Bronchial epithelial cell (primary cell): ENCODE measurements around the gene CROT. TPM values are rescaled to one million over a fixed set of nuclear protein-coding genes. Genes with fewer than 3 reads are reported as not detected.
A peak's percentile ranks its signal among the peaks of the same experiment; 100 is the strongest.
"Not testable (repeated sequence)": the region's sequence is repeated elsewhere in the genome, so short reads cannot be mapped to it uniquely, and the experiment has no call there.

Experiments used
- DNase-seq: peaks from one replicate; pipeline ENCODE4 v3.0.0-alpha.2; 2010; ENCODE audit warnings: low read depth
- FAIRE-seq: peaks from 2 replicates; lab custom pipeline; 2011; peaks lifted over from hg19 to GRCh38; lab: Jason Lieb, UNC
- H3K27me3 ChIP-seq: 2 replicates; pipeline ENCODE4 v1.5.1; 2011; ENCODE audit warnings: low read length; ENCODE audit not compliant: control insufficient read depth, insufficient read depth
- H3K36me3 ChIP-seq: 2 replicates; pipeline ENCODE4 v1.5.1; 2011; ENCODE audit warnings: low read length; ENCODE audit not compliant: control insufficient read depth, insufficient read depth
- H3K4me3 ChIP-seq: 2 replicates; pipeline ENCODE4 v1.5.1; 2011; ENCODE audit warnings: mild to moderate bottlenecking, low read depth, low read length, control low read depth
- CTCF ChIP-seq: IDR thresholded peaks from 2 replicates; pipeline ENCODE4 v1.5.1; 2011; ENCODE audit warnings: mild to moderate bottlenecking, moderate library complexity, low read length, control low read depth, inconsistent platforms; ENCODE audit not compliant: insufficient read depth, severe bottlenecking
- total RNA-seq: library from RNA; depleted of rRNA; stranded (reverse); fragments of >200 nt; gene quantifications from 2 replicates; pipeline ENCODE4 v1.2.1, GENCODE V29; 2014

Gene CROT
- total RNA-seq, 1 donor from 2014 or later: 12.9 TPM

DNA sequence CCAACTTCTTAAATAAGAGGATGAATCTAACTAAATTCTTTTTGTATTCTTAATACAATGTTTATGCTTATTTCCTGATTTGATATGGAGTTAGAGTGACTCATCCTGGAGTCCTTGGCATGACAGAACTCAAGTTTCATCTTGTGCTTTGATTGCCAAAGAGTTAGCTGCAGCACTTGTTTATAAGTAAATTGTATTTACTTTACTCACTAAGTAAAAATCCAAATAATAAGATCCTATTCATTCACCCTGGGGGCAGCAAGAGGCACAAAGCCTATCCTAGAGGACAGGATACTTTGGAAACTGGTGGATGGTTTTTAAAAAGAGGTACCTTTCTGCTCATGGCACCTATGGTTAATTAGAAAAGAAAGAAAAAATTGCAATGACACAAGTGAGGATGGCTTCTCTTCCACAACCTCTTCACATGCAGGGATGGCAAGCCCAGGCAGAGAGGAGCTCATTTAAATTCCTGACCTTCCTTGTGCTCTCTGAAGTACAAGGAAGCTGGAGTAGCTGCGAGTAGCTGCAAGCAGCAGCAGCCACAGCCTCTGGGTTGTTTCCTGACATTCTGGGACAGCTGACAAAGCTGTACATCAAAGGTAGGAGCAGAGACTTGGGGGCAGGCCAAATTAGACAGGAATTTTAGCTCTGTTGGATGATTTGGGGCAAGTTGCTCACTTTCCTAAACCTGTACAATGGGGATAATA, 28.5 kb upstream of the CROT start:
- no peak overlapping the region for H3K4me3 ChIP-seq
- no peaks in the 10 kb centered on the region for H3K27me3 ChIP-seq
- no peaks in the 10 kb centered on the region for H3K36me3 ChIP-seq
- TF ChIP-seq CTCF: no peak
- FAIRE-seq: no peak
- peak; percentile 98 for DNase-seq

DNA sequence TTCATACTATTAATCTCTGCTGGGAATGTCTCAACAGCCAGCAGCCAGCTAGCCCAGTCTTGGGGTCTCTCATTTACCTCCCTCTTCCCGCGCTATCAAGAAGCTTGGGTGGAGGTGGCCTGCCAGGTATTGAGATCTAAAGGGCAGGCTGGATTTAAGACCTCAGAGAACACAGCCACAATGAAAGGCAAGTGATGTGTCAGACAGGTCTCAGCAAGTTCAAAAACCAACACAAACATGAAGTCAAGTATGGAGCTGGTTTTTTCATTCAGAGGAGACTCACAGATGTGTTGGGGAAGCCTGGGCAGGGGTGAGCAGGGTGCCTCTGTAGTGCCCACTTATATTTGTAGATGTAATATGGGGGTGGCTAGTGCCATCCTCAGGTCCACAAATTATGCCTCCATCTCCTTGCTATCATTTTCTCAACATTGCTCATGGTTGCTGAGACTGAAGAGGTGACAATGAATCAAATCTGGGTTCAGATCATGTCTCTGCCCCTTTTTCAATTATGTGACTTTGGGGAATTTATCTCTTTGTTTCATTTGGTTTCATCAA, 27.7 kb upstream of the CROT start:
- H3K4me3 ChIP-seq: no peak overlapping the region

DNA sequence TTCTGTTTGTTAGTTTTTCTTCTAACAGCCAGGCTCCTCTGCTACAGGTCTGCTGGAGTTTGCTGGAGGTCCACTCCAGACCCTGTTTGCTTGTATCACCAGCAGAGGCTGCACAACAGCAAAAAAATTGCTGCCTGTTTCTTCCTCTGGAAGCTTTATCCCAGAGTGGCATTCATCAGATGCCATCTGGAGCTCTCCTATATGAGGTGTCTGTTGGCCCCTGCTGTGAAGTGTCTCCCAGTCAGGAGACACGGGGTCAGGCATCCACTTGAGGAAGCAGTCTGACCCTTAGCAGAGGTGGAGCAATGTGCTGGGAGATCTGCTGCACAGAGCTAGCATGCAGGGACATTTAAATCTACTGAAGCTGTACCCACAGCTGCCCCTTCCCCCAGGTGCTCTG, 26.7 kb upstream of the CROT start:
- Histone ChIP-seq H3K27me3 (no peaks in the 10 kb centered on the region), H3K4me3 (no peak overlapping the region), H3K36me3 (no peaks in the 10 kb centered on the region)
- peak; percentile 10 for DNase-seq
- no peak for FAIRE-seq
- peak; percentile 7 for TF ChIP-seq CTCF

More for the DNA sequence above, 27.7 kb upstream of the CROT start:
- DNase-seq: peak; percentile 91
- no peak for TF ChIP-seq CTCF
- no peak for FAIRE-seq
- H3K36me3 ChIP-seq: no peaks in the 10 kb centered on the region
- no peaks in the 10 kb centered on the region for H3K27me3 ChIP-seq

- H3K4me3 ChIP-seq: peak overlapping the region; percentile 31
- not testable (repeated sequence) for FAIRE-seq, H3K27me3 ChIP-seq, H3K36me3 ChIP-seq
- DNase-seq: peak; percentile 61
These were observed 26.3 kb upstream of the CROT start for GRCh38 chr7:87319154-87319581.

DNA sequence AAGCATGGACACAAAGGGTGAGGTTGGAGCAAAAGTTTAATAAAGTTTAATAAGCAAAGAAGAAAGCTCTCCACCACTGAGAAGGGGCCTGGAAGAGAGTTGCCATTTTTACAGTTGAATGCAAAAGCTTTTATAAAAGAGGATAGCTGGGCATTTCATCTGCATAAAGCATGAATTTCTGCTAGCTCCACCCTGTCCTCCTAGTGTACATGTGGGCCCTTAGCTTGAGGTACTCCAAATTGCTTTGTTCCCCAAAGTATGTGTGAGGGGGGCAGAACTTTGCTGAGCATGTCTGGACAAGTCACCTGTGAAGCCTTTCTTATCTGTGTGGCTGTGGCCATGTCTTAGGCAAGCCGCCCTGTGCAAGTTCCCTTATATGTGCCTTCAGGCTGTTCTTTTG, 22.6 kb upstream of the CROT start:
- no peaks in the 10 kb centered on the region for H3K27me3 ChIP-seq
- no peak for TF ChIP-seq CTCF
- FAIRE-seq: no peak
- H3K4me3 ChIP-seq: no peak overlapping the region
- no peaks in the 10 kb centered on the region for H3K36me3 ChIP-seq
- peak; percentile 45 for DNase-seq

GRCh38 chr7:87325576-87326370, 19.7 kb upstream of the CROT start:
- no peak overlapping the region for H3K4me3 ChIP-seq
- no peaks in the 10 kb centered on the region for H3K27me3 ChIP-seq
- H3K36me3 ChIP-seq: peaks cover 5% of the 10 kb centered on the region
- FAIRE-seq: no peak
- no peak for DNase-seq
- TF ChIP-seq CTCF: no peak
